Measurements from ENCODE around the gene RALGAPB.

- no peak for TF ChIP-seq EZH2 (IDR thresholded peaks at IDR 0.05; ENCODE audit: low read depth, unreplicated experiment)
- TF ChIP-seq CTCF (conservative IDR thresholded peaks at IDR 0.05; ENCODE audit: low read depth in 2 of 2) = no peak
- TF ChIP-seq POLR2AphosphoS5 (IDR thresholded peaks at IDR 0.05; ENCODE audit: low read depth) = no peak
- no peak for TF ChIP-seq EZH2phosphoT487 (IDR thresholded peaks at IDR 0.05; ENCODE audit: unreplicated experiment)
- no peak for TF ChIP-seq REST (IDR thresholded peaks at IDR 0.05; ENCODE audit: unreplicated experiment)
- no peak for TF ChIP-seq ZNF462 (CRISPR knock-in tag; IDR thresholded peaks at IDR 0.05)
These were observed 93.5 kb downstream of the RALGAPB start for GRCh38 chr20:38566036-38566598.

All from GM23338 (cell line).